HepG2 (cell line): Measurements from ENCODE around the gene CA5B. TPM values are rescaled to one million over a fixed set of nuclear protein-coding genes. Genes with fewer than 3 reads are reported as not detected.

ENCODE experiments used
- AHDC1 ChIP-seq: sonication (generic); formaldehyde crosslinking; IDR thresholded peaks from 2 replicates; pipeline ENCODE4 v1.5.1; 2020; ENCODE audit warnings: mild to moderate bottlenecking, missing genetic modification reagents, borderline replicate concordance
- DRAP1 ChIP-seq: IDR thresholded peaks from 2 replicates; pipeline ENCODE4 v1.6.1; 2016; ENCODE audit warnings: missing genetic modification reagents, missing compliant biosample characterization
- E2F1 ChIP-seq: sonication (generic); formaldehyde crosslinking; IDR thresholded peaks from 2 replicates; pipeline ENCODE4 v1.5.0; 2020; ENCODE audit warnings: missing genetic modification reagents
- GABPA ChIP-seq, 2 experiments: IDR thresholded peaks; 2 replicates each; pipeline ENCODE4 v1.6.1; 2011 to 2016; ENCODE audit warnings: low read depth in 2 of 2, low read length in 1 of 2, missing biosample characterization in 1 of 2, missing genetic modification characterization in 1 of 2
- HDAC1 ChIP-seq: sonication (generic); formaldehyde crosslinking; IDR thresholded peaks from 2 replicates; pipeline ENCODE4 v1.5.1; 2020; ENCODE audit warnings: mild to moderate bottlenecking, missing genetic modification reagents
- HDAC2 ChIP-seq: sonication (generic); formaldehyde crosslinking; IDR thresholded peaks from 2 replicates; pipeline ENCODE4 v1.4.0; 2020; ENCODE audit warnings: missing genetic modification reagents
- KAT8 ChIP-seq: IDR thresholded peaks from 2 replicates; pipeline ENCODE4 v1.6.1; 2016; ENCODE audit warnings: missing genetic modification reagents, missing compliant biosample characterization
- KDM5A ChIP-seq: fragments of 200-600 bp; sonication (generic); IDR thresholded peaks from 2 replicates; pipeline ENCODE4 v1.7.0; 2018; ENCODE audit warnings: antibody characterized with exemption, mild to moderate bottlenecking, low read length, borderline replicate concordance
- KDM5B ChIP-seq: sonication (generic); formaldehyde crosslinking; IDR thresholded peaks from 2 replicates; pipeline ENCODE4 v1.4.0; 2020; ENCODE audit warnings: missing genetic modification reagents, mild to moderate bottlenecking, borderline replicate concordance
- KMT2B ChIP-seq: IDR thresholded peaks from 2 replicates; pipeline ENCODE4 v1.6.1; 2016; ENCODE audit warnings: missing genetic modification reagents, missing compliant biosample characterization
- NFIB ChIP-seq: sonication (generic); formaldehyde crosslinking; IDR thresholded peaks from 2 replicates; pipeline ENCODE4 v1.9.0; 2021; ENCODE audit warnings: missing genetic modification reagents, mild to moderate bottlenecking, borderline replicate concordance
- POGZ ChIP-seq: sonication (generic); formaldehyde crosslinking; IDR thresholded peaks from 2 replicates; pipeline ENCODE4 v1.4.0; 2020; ENCODE audit warnings: mild to moderate bottlenecking, missing genetic modification reagents
- POLR2A ChIP-seq, 2 experiments: IDR thresholded peaks; 2 replicates each; pipeline ENCODE4 v1.6.1; 2011; ENCODE audit warnings: low read depth in 2 of 2, low read length in 2 of 2, mild to moderate bottlenecking in 1 of 2, moderate library complexity in 1 of 2; ENCODE audit not compliant: insufficient read depth in 1 of 2
- RBFOX2 ChIP-seq: fragments of 200-400 bp; formaldehyde crosslinking; IDR thresholded peaks from 2 replicates; pipeline ENCODE4 v1.6.1; 2017; ENCODE audit warnings: low read depth, mild to moderate bottlenecking, low read length
- RORA ChIP-seq: sonication (generic); formaldehyde crosslinking; IDR thresholded peaks from 2 replicates; pipeline ENCODE4 v1.5.0; 2020; ENCODE audit warnings: mild to moderate bottlenecking, missing genetic modification reagents, moderate library complexity
- SP4 ChIP-seq: sonication (generic); formaldehyde crosslinking; IDR thresholded peaks from 2 replicates; pipeline ENCODE4 v1.8.1; 2023; ENCODE audit warnings: mild to moderate bottlenecking, missing genetic modification reagents
- TEAD3 ChIP-seq: optimal IDR thresholded peaks from 2 replicates; pipeline ENCODE3; 2016; ENCODE audit warnings: borderline replicate concordance
- WIZ ChIP-seq: sonication (generic); formaldehyde crosslinking; IDR thresholded peaks from 2 replicates; pipeline ENCODE4 v1.5.1; 2020; ENCODE audit warnings: mild to moderate bottlenecking, missing genetic modification reagents
- YY1 ChIP-seq: IDR thresholded peaks from 2 replicates; pipeline ENCODE4 v1.6.1; 2011; ENCODE audit warnings: low read length, low read depth, moderate library complexity, mild to moderate bottlenecking; ENCODE audit not compliant: insufficient read depth, insufficient replicate concordance
- ZNF331 ChIP-seq: sonication (generic); formaldehyde crosslinking; IDR thresholded peaks from 2 replicates; pipeline ENCODE4 v1.4.0; 2020; ENCODE audit warnings: missing genetic modification reagents
- ZNF709 ChIP-seq: sonication (generic); formaldehyde crosslinking; IDR thresholded peaks from 2 replicates; pipeline ENCODE4 v1.5.0; 2020; ENCODE audit warnings: mild to moderate bottlenecking, missing genetic modification reagents
- ZNF788 ChIP-seq: sonication (generic); formaldehyde crosslinking; IDR thresholded peaks from 2 replicates; pipeline ENCODE4 v1.5.0; 2020; ENCODE audit warnings: mild to moderate bottlenecking, missing genetic modification reagents, borderline replicate concordance
- ZNF891 ChIP-seq: sonication (generic); formaldehyde crosslinking; IDR thresholded peaks from 2 replicates; pipeline ENCODE4 v1.5.0; 2020; ENCODE audit warnings: mild to moderate bottlenecking, missing genetic modification reagents
- polyA plus RNA-seq, 8 experiments: library from polyadenylated mRNA; depleted of rRNA in 3 of 8; stranded (reverse) in 7 of 8; unstranded in 1 of 8; fragments of >200 nt; fragmentation: Illumina TruSeq in 4 of 8; extraction: Trizol in 4 of 8; gene quantifications; 2 replicates each; pipeline versions ENCODE4 v1.2.1 to v1.2.3, GENCODE V29; 2011 to 2016; ENCODE audit warnings: low read depth in 4 of 8, missing spikeins in 1 of 8, mixed read lengths in 1 of 8; ENCODE audit not compliant: insufficient read depth in 1 of 8
- total RNA-seq, 5 experiments: library from RNA; depleted of rRNA; stranded (reverse); fragments of >200 nt; fragmentation: Illumina TruSeq; extraction: Trizol; gene quantifications; 2 replicates each; pipeline ENCODE4 v1.2.3, GENCODE V29; 2016; ENCODE audit warnings: low read depth in 1 of 5

Gene CA5B
- total and polyA plus RNA-seq, 2 of the 13 experiments (the other 11 are each of a cell fraction or from before 2014, with no cell fraction given), result 1.7 to 2.2 TPM

GRCh38 chrX:15789979-15790768 lies 52.1 kb downstream of the CA5B start, which contains the start of gene ZRSR2 (continued):
- 0 out of 2 replicates have a peak, but pooled peaks have one; percentile 20 for TF ChIP-seq DRAP1 (CRISPR knock-in tag)
- peak; percentile 15 for TF ChIP-seq TEAD3 (CRISPR knock-in tag)
- TF ChIP-seq AHDC1 (CRISPR knock-in tag), result no peak
- TF ChIP-seq POLR2A (IDR thresholded peaks at IDR 0.05; ENCODE audit: insufficient read depth in 1 of 2, low read depth in 2 of 2, low read length in 2 of 2), result peak in 1 of 2 experiments; percentile 78; a peak in 3 of 4 replicates
- 0 out of 2 replicates have a peak, but pooled peaks have one; percentile 45 for TF ChIP-seq KMT2B
- no peak for TF ChIP-seq ZNF331 (CRISPR knock-in tag)
- TF ChIP-seq POGZ (CRISPR knock-in tag), result peak; percentile 46; the same call in 1 of the 2 replicates
- TF ChIP-seq ZNF709 (CRISPR knock-in tag), result peak; percentile 15; the same call in 1 of the 2 replicates
- TF ChIP-seq NFIB (CRISPR knock-in tag), result no peak
- TF ChIP-seq RORA (CRISPR knock-in tag), result no peak
- peak; percentile 54; the same call in 1 of the 2 replicates for TF ChIP-seq SP4
- TF ChIP-seq KDM5A, result peak; percentile 57; the same call in 1 of the 2 replicates
- TF ChIP-seq KDM5B (CRISPR knock-in tag), result peak; percentile 8; the same call in 1 of the 2 replicates
- TF ChIP-seq YY1, result peak; percentile 92
- TF ChIP-seq E2F1 (CRISPR knock-in tag), result no peak
- no peak for TF ChIP-seq WIZ
- TF ChIP-seq ZNF788 (CRISPR knock-in tag), result no peak
- peak; percentile 44 for TF ChIP-seq KAT8 (CRISPR knock-in tag)
- 0 out of 2 replicates have a peak, but pooled peaks have one; percentile 47 for TF ChIP-seq ZNF891
- 0 out of 2 replicates have a peak, but pooled peaks have one; percentile 35 for TF ChIP-seq HDAC1 (CRISPR knock-in tag)
- peak; percentile 20; the same call in 1 of the 2 replicates for TF ChIP-seq HDAC2
- TF ChIP-seq GABPA (IDR thresholded peaks at IDR 0.05; ENCODE audit: low read depth, low read length), result peak; percentile 39; the same call in 1 of the 2 replicates
- TF ChIP-seq GABPA (CRISPR knock-in tag; IDR thresholded peaks at IDR 0.05; ENCODE audit: low read depth), result peak; percentile 67; the same call in 1 of the 2 replicates
- peak; percentile 76 for TF ChIP-seq RBFOX2
